ENCODE results near the gene MYADML2. TPM values are rescaled to one million over a fixed set of nuclear protein-coding genes. Genes with fewer than 3 reads are reported as not detected.

The MYADML2 gene
- total RNA-seq, 1 donor: not detected

- H3K4me3 ChIP-seq (ENCODE audit: low read depth, low read length): no peak overlapping the region
- DNase-seq (ENCODE audit: low read depth): no peak
- no peak for TF ChIP-seq CTCF (IDR thresholded peaks at IDR 0.05; ENCODE audit: insufficient read depth, low read length)
These were observed 5.8 kb upstream of the MYADML2 start for GRCh38 chr17:81952792-81953228.

- TF ChIP-seq CTCF (IDR thresholded peaks at IDR 0.05; ENCODE audit: insufficient read depth, low read length): no peak
- no peak for DNase-seq (ENCODE audit: low read depth)
- H3K4me3 ChIP-seq (ENCODE audit: low read depth, low read length): no peak overlapping the region
These were observed 5.0 kb upstream of the MYADML2 start for GRCh38 chr17:81951785-81952684.

- no peak for TF ChIP-seq CTCF (IDR thresholded peaks at IDR 0.05; ENCODE audit: insufficient read depth, low read length)
- no peak for DNase-seq (ENCODE audit: low read depth)
- no peak overlapping the region for H3K4me3 ChIP-seq (ENCODE audit: low read depth, low read length)
These were observed 3.5 kb upstream of the MYADML2 start for GRCh38 chr17:81950501-81950900.

- DNase-seq (ENCODE audit: low read depth): no peak
- no peak for TF ChIP-seq CTCF (IDR thresholded peaks at IDR 0.05; ENCODE audit: insufficient read depth, low read length)
- no peak overlapping the region for H3K4me3 ChIP-seq (ENCODE audit: low read depth, low read length)
These were observed 1.8 kb upstream of the MYADML2 start for GRCh38 chr17:81948635-81949378.

- TF ChIP-seq CTCF (IDR thresholded peaks at IDR 0.05; ENCODE audit: insufficient read depth, low read length): no peak
- H3K4me3 ChIP-seq (ENCODE audit: low read depth, low read length): no peak overlapping the region
- DNase-seq (ENCODE audit: low read depth): no peak
These were observed 2.2 kb downstream of the MYADML2 start for GRCh38 chr17:81944858-81945257.

- TF ChIP-seq CTCF (IDR thresholded peaks at IDR 0.05; ENCODE audit: insufficient read depth, low read length): no peak
- DNase-seq (ENCODE audit: low read depth): no peak
- H3K4me3 ChIP-seq (ENCODE audit: low read depth, low read length): no peak overlapping the region
These were observed 4.9 kb downstream of the MYADML2 start for GRCh38 chr17:81942167-81942553.
